IPS-18a (cell line): ENCODE results near the gene EXOC3L4.
A peak's percentile ranks its signal among the peaks of the same experiment; 100 is the strongest.

ENCODE experiments used
- H3K27ac ChIP-seq: one replicate; pipeline ENCODE4 v1.5.1; 2013; ENCODE audit warnings: low read length
- H3K27me3 ChIP-seq: one replicate; pipeline ENCODE4 v1.6.1; 2013; ENCODE audit warnings: mild to moderate bottlenecking, low read length; ENCODE audit not compliant: control insufficient read depth, insufficient read depth
- H3K36me3 ChIP-seq: one replicate; pipeline ENCODE4 v1.6.1; 2013; ENCODE audit warnings: low read depth, low read length; ENCODE audit not compliant: control insufficient read depth
- H3K4me1 ChIP-seq: one replicate; pipeline ENCODE4 v1.6.1; 2013; ENCODE audit warnings: low read depth, low read length; ENCODE audit not compliant: control insufficient read depth
- H3K4me3 ChIP-seq: one replicate; pipeline ENCODE4 v1.5.1; 2013; ENCODE audit warnings: low read length
- H3K9ac ChIP-seq: one replicate; pipeline ENCODE4 v1.6.1; 2013; ENCODE audit warnings: mild to moderate bottlenecking, low read length, moderate library complexity
- H3K9me3 ChIP-seq: one replicate; pipeline ENCODE4 v1.6.1; 2013; ENCODE audit warnings: low read depth, low read length; ENCODE audit not compliant: control insufficient read depth

EXOC3L4 gene

GRCh38 chr14:103086771-103087342 is 7.7 kb upstream of the EXOC3L4 start:
- no peak overlapping the region for H3K9ac ChIP-seq
- no peak overlapping the region for H3K27ac ChIP-seq

GRCh38 chr14:103087343-103087835 is 7.1 kb upstream of the EXOC3L4 start:
- Histone ChIP-seq H3K4me1 (no peaks in the 10 kb centered on the region), H3K9me3 (no peaks in the 10 kb centered on the region), H3K27me3 (peaks cover 41% of the 10 kb centered on the region)

More at GRCh38 chr14:103086771-103087342, 7.7 kb upstream of the EXOC3L4 start:
- Histone ChIP-seq H3K9me3 (no peaks in the 10 kb centered on the region), H3K4me3 (no peak overlapping the region), H3K36me3 (no peaks in the 10 kb centered on the region), H3K4me1 (no peaks in the 10 kb centered on the region), H3K27me3 (peaks cover 41% of the 10 kb centered on the region)

GRCh38 chr14:103088921-103089320 is 5.6 kb upstream of the EXOC3L4 start:
- Histone ChIP-seq H3K27me3 (peaks cover 26% of the 10 kb centered on the region), H3K9ac (no peak overlapping the region), H3K27ac (no peak overlapping the region), H3K9me3 (no peaks in the 10 kb centered on the region), H3K4me3 (no peak overlapping the region), H3K36me3 (no peaks in the 10 kb centered on the region), H3K4me1 (no peaks in the 10 kb centered on the region)

More at GRCh38 chr14:103087343-103087835, 7.1 kb upstream of the EXOC3L4 start:
- Histone ChIP-seq H3K4me3 (no peak overlapping the region), H3K36me3 (no peaks in the 10 kb centered on the region), H3K27ac (no peak overlapping the region), H3K9ac (no peak overlapping the region)

- no peak overlapping the region for H3K9ac ChIP-seq
- no peak overlapping the region for H3K27ac ChIP-seq
- no peaks in the 10 kb centered on the region for H3K4me1 ChIP-seq
Measured at GRCh38 chr14:103089386-103090335, 4.9 kb upstream of the EXOC3L4 start.

GRCh38 chr14:103090481-103091020 is 4.0 kb upstream of the EXOC3L4 start:
- peaks cover 12% of the 10 kb centered on the region for H3K27me3 ChIP-seq
- H3K4me1 ChIP-seq: no peaks in the 10 kb centered on the region
- H3K9ac ChIP-seq: no peak overlapping the region
- no peak overlapping the region for H3K4me3 ChIP-seq
- H3K27ac ChIP-seq: no peak overlapping the region
- H3K36me3 ChIP-seq: no peaks in the 10 kb centered on the region
- no peaks in the 10 kb centered on the region for H3K9me3 ChIP-seq

More at GRCh38 chr14:103089386-103090335, 4.9 kb upstream of the EXOC3L4 start:
- Histone ChIP-seq H3K9me3 (no peaks in the 10 kb centered on the region), H3K36me3 (no peaks in the 10 kb centered on the region), H3K4me3 (no peak overlapping the region), H3K27me3 (peaks cover 19% of the 10 kb centered on the region)

- Histone ChIP-seq H3K27me3 (peaks cover 12% of the 10 kb centered on the region), H3K4me1 (no peaks in the 10 kb centered on the region), H3K9ac (no peak overlapping the region), H3K4me3 (peak overlapping the region; percentile 30), H3K27ac (no peak overlapping the region), H3K9me3 (no peaks in the 10 kb centered on the region), H3K36me3 (no peaks in the 10 kb centered on the region)
Measured at GRCh38 chr14:103091041-103091882, 3.3 kb upstream of the EXOC3L4 start.

- H3K36me3 ChIP-seq: no peaks in the 10 kb centered on the region
- peak overlapping the region; percentile 30 for H3K4me3 ChIP-seq
- H3K27ac ChIP-seq: no peak overlapping the region
- no peaks in the 10 kb centered on the region for H3K4me1 ChIP-seq
- no peak overlapping the region for H3K9ac ChIP-seq
- H3K27me3 ChIP-seq: peaks cover 12% of the 10 kb centered on the region
- no peaks in the 10 kb centered on the region for H3K9me3 ChIP-seq
Measured at GRCh38 chr14:103091883-103092222, 2.7 kb upstream of the EXOC3L4 start.

- Histone ChIP-seq H3K27me3 (peaks cover 12% of the 10 kb centered on the region), H3K36me3 (no peaks in the 10 kb centered on the region), H3K4me1 (no peaks in the 10 kb centered on the region), H3K9ac (no peak overlapping the region), H3K9me3 (no peaks in the 10 kb centered on the region), H3K27ac (no peak overlapping the region), H3K4me3 (no peak overlapping the region)
Measured at GRCh38 chr14:103093856-103094405, 594 bp upstream of the EXOC3L4 start.

GRCh38 chr14:103095210-103095778 is 769 bp downstream of the EXOC3L4 start:
- Histone ChIP-seq H3K9me3 (no peaks in the 10 kb centered on the region), H3K4me1 (peaks cover 1% of the 10 kb centered on the region), H3K4me3 (no peak overlapping the region), H3K27ac (no peak overlapping the region), H3K36me3 (no peaks in the 10 kb centered on the region), H3K27me3 (peaks cover 9% of the 10 kb centered on the region), H3K9ac (no peak overlapping the region)

GRCh38 chr14:103096387-103096786 is 1.9 kb downstream of the EXOC3L4 start:
- Histone ChIP-seq H3K4me3 (no peak overlapping the region), H3K36me3 (no peaks in the 10 kb centered on the region), H3K9ac (no peak overlapping the region), H3K9me3 (no peaks in the 10 kb centered on the region), H3K27ac (no peak overlapping the region), H3K27me3 (no peaks in the 10 kb centered on the region), H3K4me1 (peaks cover 5% of the 10 kb centered on the region)
